ENCODE measurements around the gene SLC25A21.

- TF ChIP-seq POLR2AphosphoS5 (IDR thresholded peaks at IDR 0.05; ENCODE audit: low read depth, low read length) (no peak), REST (IDR thresholded peaks at IDR 0.05; ENCODE audit: insufficient read depth in 1 of 2, low read depth in 2 of 2, low read length in 2 of 2) (no peak), SIN3A (IDR thresholded peaks at IDR 0.05; ENCODE audit: borderline replicate concordance, insufficient read depth, low read length) (no peak)
Measured at GRCh38 chr14:36910578-36910977, 261.8 kb downstream of the SLC25A21 start.
